CD4-positive, alpha-beta T cell treated with Interleukin-10 for 1 hour (primary cell): ENCODE results near the gene MANEAL.
"Not testable (repeated sequence)": the region's sequence is repeated elsewhere in the genome, so short reads cannot be mapped to it uniquely, and the experiment has no call there.

Source experiments
- DNase-seq: peaks from one replicate; pipeline ENCODE4 v3.0.0-alpha.2; 2020

MANEAL gene, protein sequence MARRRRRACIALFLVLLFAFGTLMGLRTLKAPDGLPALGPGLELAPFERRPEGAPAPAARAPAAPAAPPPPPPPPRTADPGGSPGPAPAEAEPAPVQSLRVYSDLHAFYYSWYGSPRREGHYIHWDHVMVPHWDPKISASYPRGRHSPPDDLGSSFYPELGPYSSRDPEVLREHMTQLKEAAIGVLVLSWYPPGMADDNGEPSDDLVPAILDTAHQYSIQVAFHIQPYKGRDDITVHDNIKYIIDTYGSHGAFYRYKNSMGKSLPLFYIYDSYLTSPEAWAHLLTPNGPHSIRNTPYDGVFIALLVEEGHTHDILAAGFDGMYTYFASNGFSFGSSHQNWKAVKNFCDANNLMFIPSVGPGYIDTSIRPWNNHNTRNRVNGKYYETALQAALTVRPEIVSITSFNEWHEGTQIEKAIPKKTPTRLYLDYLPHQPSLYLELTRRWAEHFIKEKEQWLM

GRCh38 chr1:37793773-37794371 lies at the start of gene MANEAL:
TSS of gene MANEAL (plus strand) at chr1:37793847. CDS start at chr1:37794183, 336 bp downstream.
- DNase-seq, result peak; percentile 28

- no peak for DNase-seq
Measured at GRCh38 chr1:37746806-37747205, 46.8 kb upstream of the MANEAL start.

DNA sequence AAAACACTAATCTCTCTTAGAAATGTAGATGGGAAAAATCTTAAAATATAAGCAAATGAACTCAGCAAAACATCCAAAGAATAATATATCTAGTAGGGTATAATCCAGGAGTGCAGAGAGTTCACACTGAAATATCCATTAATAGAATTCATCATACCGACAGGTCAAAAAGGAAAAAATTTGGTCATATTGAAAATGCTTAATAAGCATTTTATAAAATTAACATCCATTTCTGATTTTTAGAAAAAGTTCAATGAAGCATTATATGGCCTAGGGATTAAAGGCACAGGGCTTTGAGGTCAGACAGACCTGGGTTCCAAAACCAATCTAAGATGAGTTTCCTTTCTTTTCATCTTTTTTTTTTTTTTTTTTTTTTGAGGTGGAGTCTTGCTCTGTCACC lies 45.1 kb upstream of the MANEAL start:
- no peak for DNase-seq

GRCh38 chr1:37752213-37752582 lies 41.4 kb upstream of the MANEAL start:
- DNase-seq, result no peak

- DNase-seq, result no peak
Measured at GRCh38 chr1:37752583-37753471, 40.8 kb upstream of the MANEAL start.

DNA sequence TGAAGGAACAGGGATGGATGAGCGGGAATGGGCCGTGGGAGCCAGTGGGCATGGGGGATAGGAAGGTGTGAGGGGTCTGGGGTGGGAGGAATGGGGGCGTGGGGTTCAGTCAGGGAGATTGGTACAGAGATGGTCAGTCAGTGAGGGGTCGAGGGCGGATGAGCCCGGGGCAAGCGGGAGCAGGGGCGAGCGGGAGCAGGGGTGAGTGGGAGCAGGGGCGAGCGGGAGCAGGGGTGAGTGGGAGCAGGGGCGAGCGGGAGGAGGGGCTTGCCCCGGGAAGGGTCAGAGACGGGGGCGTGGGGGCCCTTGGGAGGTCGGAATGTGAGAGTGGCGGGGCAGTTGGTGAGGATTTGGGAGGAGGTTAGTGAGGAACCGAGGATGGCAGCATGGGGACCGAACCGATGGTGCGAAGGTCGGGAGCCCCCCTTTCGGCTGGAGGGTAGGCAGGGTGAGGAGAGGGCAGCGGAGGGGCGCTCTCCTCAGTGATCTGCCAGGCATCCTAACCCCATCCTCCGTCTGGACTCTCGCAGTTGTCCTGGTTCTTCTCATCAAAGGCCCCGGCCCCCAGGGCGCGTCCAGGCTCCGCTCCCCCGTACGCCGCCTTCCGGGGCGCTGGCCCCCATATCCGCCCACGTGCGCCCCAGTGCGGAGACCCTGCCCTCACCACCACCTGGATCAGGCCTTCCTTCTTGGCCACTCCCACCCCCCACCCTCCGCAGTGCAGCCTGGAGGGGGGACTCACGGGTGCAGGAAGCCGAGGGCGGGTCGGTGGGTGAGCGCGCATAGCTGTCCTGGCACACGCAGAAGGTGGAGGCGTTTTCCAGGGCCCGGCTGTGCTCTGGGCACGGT lies 40.0 kb upstream of the MANEAL start:
- DNase-seq, result no peak

DNA sequence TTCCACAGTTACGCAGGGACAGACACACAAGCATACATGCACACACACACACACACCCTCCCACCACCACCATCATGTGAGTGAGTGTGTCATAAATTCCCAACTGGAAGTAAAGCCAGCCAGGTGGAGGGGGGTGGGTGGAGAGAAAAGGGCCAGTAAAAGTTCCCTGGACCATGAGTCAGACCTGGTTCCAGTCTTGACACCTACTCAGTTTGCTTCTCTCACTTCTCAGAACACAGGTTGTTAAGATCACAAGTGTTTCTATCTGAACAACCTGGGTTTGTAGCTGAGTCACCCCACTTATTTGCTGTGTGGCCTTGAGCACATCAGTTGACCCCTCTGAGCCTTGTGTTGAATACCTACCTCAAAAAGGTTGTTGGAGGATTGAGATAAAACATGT lies 38.4 kb upstream of the MANEAL start:
- DNase-seq, result no peak

DNA sequence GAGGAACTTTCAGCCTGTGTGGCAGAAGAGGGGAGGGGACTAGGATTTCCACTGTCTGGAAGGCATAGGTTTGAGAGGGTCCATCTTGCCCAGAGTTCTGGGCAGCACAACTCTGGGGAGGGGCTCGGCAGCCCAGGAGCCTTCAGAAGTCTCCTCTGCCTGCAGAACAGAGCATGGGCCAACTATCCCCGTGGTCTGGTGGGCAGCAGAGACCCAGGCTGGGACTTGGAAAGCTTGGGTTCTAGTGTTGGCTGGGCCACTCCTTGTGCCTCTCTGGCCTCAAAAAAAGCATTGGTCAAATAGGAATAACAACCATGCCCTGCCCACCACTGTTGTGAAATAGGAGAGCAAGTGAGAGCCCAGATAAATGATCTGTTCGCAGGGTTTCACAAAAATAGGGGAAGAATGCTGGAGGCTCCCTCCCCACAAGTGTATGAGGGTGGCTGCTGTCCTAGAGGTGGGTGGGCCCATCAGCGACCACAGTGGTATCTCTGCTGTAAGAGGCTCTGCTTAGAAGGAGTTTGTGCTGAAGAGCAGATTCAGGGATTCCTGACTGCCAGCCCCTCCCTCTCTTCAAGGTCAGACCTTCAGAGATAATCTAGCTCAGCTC lies 37.6 kb upstream of the MANEAL start:
- DNase-seq, result no peak

- no peak for DNase-seq
Measured at GRCh38 chr1:37759451-37759850, 34.2 kb upstream of the MANEAL start.

DNA sequence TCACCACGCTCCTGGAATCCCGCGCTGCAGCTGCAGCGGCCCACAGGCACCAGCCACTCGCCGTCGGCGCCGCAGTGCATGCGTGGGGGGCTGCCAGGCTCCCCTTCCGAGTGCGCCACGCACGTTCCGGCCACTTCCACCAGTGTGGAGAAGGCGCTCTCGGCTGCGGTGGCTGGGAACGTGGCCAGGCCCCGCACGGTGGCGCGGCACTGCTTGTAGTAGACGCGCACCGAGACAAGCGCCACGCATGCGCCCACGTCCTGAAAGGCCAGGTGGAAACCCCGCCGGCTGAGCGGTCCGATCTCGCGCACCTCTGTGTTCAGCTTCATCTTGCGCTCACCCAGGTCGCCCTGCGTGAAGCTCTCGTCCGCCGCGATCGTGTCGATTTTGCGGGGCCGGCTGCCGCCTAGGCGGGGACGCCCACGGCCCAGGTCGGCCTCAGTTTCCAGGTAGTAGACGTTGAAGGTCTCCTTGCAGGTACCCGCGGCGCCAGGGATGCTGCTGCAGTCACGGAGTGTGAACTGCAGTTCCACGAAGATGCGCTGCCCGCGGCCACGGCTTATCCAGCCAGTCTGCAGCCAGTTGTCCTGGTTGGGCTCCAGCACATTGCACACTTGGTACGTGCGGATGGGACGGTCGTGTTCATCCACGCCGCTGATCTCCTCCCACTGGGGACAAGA lies 32.1 kb upstream of the MANEAL start:
- no peak for DNase-seq

GRCh38 chr1:37762516-37762915 lies 31.1 kb upstream of the MANEAL start:
- DNase-seq, result no peak

DNA sequence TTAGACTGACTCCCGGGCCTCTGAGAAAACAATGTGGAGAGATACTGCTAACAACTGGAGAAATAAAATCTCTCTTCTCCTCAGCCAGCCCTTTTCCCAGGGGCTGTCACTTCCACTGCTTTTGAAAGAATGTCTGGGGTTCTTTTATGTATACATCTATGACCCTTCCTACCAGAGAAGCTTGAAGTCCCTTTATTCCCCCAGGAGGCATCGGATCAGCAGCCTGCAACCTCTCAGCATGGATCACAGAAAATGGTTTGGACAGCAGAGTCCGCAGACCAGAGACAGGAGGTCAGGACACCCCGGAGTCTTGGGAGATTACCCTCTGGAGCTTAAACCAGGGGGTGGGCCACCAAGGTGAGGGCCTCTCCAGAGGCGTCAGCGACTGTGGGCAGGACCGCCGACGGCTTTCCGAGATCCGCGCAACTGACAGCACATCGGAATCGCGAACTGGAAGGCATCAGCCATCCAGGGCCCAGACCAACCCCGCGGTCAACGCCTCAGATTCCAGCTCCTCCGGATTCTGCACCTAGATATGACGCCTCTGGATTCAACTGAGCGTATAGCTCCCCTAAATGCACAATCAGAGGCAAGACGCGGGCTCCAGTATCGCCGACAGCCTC lies 29.7 kb upstream of the MANEAL start:
- DNase-seq, result no peak

GRCh38 chr1:37764414-37764825 lies 29.2 kb upstream of the MANEAL start:
- peak; percentile 10 for DNase-seq

DNA sequence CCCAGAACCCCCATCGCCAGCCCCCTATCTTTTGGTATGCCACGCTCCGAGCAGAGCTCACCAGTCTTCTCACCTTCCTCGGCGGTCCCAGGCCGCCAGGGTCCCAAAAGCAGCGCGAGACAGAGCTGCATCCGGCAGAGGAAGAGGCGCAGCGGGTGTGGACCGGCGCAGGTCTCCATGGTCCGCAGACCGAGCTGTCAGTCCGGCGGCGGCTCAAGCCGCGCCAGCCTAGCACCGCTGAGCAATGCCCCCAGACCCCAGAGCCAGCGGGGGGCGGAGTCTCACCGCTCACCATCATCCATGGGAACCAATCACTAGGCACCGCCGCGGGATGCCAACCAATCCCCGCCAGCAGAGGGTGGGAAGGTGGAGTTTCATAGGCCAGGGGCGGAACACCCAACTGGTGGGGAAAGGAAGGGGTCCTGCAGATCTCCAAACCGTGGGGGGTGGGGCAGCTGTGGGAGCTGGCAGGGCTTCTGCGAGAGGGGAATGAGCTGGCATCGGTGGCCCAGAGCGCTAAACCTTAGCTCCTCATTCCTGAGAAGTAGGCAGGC lies 28.7 kb upstream of the MANEAL start, which contains the start of gene EPHA10:
Gene EPHA10 (minus strand): TSS at position 233 of the 554 bp plus-strand sequence. CDS start 54 bp downstream, at position 179.
- DNase-seq, result no peak

- DNase-seq, result no peak
Measured at GRCh38 chr1:37765916-37766664, 27.6 kb upstream of the MANEAL start.

- no peak for DNase-seq
Measured at GRCh38 chr1:37767488-37767887, 26.2 kb upstream of the MANEAL start.

DNA sequence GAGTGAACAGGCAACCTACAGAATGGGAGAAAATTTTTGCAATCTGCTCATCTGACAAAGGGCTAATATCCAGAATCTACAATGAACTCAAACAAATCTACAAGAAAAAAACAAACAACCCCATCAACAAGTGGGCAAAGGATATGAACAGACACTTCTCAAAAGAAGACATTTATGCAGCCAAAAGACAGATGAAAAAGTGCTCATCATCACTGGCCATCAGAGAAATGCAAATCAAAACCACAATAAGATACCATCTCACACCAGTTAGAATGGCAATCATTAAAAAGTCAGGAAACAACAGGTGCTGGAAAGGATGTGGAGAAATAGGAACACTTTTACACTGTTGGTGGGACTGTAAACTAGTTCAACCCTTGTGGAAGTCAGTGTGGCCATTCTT lies 22.2 kb upstream of the MANEAL start:
- DNase-seq, result not testable (repeated sequence)

GRCh38 chr1:37776946-37777516 lies 16.6 kb upstream of the MANEAL start:
- DNase-seq, result no peak

- no peak for DNase-seq
Measured at GRCh38 chr1:37778654-37779053, 15.0 kb upstream of the MANEAL start.
